Brain microvascular endothelial cell (primary cell): ENCODE measurements around the gene AASDH.
A peak's percentile ranks its signal among the peaks of the same experiment; 100 is the strongest.

Source experiments
- DNase-seq: peaks from one replicate; pipeline ENCODE4 v3.0.0-alpha.2; 2020
- H3K27ac ChIP-seq: fragments of 250-450 bp; sonication (Bioruptor Pico); 2 replicates; pipeline ENCODE4 v1.5.1; 2020; ENCODE audit warnings: mild to moderate bottlenecking, moderate library complexity
- H3K27me3 ChIP-seq: fragments of 250-450 bp; sonication (Bioruptor Pico); replicated peaks from 2 replicates; pipeline ENCODE4 v1.5.1; 2020; ENCODE audit warnings: mild to moderate bottlenecking
- H3K36me3 ChIP-seq: fragments of 250-450 bp; sonication (Bioruptor Pico); replicated peaks from 2 replicates; pipeline ENCODE4 v1.5.1; 2020; ENCODE audit warnings: mild to moderate bottlenecking
- H3K4me3 ChIP-seq: 2 replicates; pipeline ENCODE4 v1.5.1; 2011; ENCODE audit warnings: low read depth, mild to moderate bottlenecking, control low read depth, low read length, moderate library complexity
- in situ Hi-C: cut with HindIII; loops from 2 replicates; pipeline ENCODE4 v1.10.0; 2017; ENCODE audit warnings: low sequenced_read_pairs, low pct_ligation_motif_present
- TF ChIP-seq, protein P1 (sequence below): IDR thresholded peaks from 2 replicates; pipeline ENCODE4 v1.5.1; 2011; ENCODE audit warnings: low read depth, mild to moderate bottlenecking, moderate library complexity, low read length, control low read depth, inconsistent platforms; ENCODE audit errors: missing control alignments

AASDH gene

DNA sequence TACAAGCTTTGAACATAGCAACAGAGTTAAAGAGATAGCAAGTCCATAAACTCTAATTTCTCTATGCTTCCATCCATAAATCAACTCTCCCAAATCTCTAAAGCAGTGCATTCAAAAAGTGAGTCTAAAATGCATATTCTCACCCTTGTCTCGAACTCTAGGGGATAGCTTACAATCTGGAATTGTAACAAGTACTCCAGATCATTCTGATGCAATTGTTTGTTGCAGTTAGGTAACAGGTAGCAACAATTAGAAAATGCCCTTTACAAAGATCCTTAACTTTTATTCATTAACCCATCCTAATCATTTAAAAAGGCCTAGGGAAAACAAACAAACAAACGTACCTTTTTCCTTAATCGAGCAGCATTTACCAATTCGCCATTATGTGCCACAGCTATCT, 18.9 kb upstream of the AASDH start:
- Histone ChIP-seq H3K27ac (no peak overlapping the region), H3K4me3 (no peak overlapping the region), H3K36me3 (no peaks in the 10 kb centered on the region), H3K27me3 (no peaks in the 10 kb centered on the region)
- no peak for DNase-seq
- TF ChIP-seq, protein P1, sequence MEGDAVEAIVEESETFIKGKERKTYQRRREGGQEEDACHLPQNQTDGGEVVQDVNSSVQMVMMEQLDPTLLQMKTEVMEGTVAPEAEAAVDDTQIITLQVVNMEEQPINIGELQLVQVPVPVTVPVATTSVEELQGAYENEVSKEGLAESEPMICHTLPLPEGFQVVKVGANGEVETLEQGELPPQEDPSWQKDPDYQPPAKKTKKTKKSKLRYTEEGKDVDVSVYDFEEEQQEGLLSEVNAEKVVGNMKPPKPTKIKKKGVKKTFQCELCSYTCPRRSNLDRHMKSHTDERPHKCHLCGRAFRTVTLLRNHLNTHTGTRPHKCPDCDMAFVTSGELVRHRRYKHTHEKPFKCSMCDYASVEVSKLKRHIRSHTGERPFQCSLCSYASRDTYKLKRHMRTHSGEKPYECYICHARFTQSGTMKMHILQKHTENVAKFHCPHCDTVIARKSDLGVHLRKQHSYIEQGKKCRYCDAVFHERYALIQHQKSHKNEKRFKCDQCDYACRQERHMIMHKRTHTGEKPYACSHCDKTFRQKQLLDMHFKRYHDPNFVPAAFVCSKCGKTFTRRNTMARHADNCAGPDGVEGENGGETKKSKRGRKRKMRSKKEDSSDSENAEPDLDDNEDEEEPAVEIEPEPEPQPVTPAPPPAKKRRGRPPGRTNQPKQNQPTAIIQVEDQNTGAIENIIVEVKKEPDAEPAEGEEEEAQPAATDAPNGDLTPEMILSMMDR: no peak
- in situ Hi-C loops: no loop called here

DNA sequence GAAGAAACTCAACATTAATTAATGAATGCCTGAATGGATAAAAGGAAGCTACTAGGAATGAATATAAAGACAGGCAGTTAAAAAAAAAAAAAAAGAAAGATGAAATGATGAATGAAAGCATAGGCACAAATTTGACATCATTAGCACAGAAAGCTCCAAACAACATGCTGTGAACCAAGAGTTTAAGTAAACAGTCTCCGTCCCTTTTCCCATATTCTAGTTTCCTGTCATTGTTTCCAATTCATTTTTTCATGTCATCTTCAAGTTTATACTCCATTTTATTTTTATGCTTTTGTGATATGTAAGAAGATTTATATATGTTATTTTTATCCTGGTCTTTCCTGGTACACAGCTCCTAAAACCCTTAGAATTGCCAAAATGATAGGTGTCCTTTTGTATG, 17.7 kb upstream of the AASDH start:
- TF ChIP-seq, protein P1: no peak
- Histone ChIP-seq H3K36me3 (no peaks in the 10 kb centered on the region), H3K27me3 (no peaks in the 10 kb centered on the region), H3K27ac (no peak overlapping the region), H3K4me3 (no peak overlapping the region)
- DNase-seq: no peak
- in situ Hi-C loops: no loop called here

DNA sequence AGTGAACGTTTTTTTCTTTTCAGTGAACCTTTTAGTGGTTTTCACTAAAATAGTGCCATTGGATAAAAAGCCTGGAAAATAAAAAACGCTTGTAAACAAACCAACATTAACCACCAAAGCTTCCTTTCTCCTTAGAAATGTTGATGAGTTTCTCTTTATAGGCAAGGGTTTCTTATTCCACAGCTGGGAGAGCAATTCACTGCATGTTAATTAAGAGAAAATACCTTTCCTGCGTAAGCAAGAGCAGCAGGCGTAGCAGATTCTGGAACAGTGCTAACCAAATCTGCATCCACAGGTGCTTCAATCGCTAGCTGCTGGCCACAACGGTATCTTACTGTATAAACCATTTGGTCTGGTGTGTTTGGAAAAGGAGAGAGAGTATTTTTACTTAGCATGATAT, 13.3 kb upstream of the AASDH start:
- in situ Hi-C loops: no loop called here
- DNase-seq: no peak
- TF ChIP-seq, protein P1: no peak
- H3K4me3 ChIP-seq: no peak overlapping the region
- H3K27me3 ChIP-seq: no peaks in the 10 kb centered on the region
- H3K27ac ChIP-seq: no peak overlapping the region
- H3K36me3 ChIP-seq: peaks cover 2% of the 10 kb centered on the region

DNA sequence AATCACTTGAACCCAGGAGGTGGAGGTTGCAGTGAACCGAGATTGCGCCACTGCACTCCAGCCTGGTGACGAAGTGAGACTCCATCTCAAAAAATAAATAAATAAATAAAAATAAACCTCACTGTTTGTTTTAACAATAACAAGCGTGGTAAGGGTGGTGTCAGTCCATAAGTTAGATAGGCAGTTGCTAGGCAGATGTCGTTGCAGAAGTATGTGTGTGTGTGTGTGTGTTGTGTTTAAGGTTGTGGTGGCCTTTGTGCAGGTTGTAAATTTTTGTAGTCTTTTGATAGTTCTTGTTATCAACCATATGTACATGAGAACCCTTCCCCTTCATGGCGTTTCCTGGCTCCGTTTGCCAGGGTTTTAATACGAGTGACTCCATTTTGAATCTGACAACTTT, 4.0 kb upstream of the AASDH start:
- no peak overlapping the region for H3K27ac ChIP-seq
- in situ Hi-C loops: no loop called here
- no peak for DNase-seq
- peaks cover 2% of the 10 kb centered on the region for H3K36me3 ChIP-seq
- TF ChIP-seq, protein P1: no peak
- H3K4me3 ChIP-seq: no peak overlapping the region
- no peaks in the 10 kb centered on the region for H3K27me3 ChIP-seq

DNA sequence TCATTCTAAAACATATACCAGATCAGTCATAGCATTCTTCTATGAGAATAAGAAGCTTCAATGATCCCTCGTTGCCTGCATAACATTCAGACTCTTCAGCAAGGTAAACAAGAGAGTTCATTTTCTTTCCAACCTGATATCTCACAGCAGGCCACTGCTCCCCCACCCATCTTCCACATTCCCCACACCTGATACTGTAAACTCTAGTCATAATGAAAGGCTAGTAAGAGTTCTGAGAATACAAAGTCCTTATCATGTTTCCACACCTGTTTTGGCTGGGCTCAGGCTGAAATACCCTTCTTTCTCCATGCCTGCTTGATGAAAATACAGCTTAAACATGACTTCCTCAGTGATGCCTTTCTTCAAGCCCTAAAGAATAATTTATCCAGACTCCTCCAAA, 2.3 kb upstream of the AASDH start:
- H3K27me3 ChIP-seq: no peaks in the 10 kb centered on the region
- no peak overlapping the region for H3K4me3 ChIP-seq
- TF ChIP-seq, protein P1: no peak
- in situ Hi-C loops: no loop called here
- no peak for DNase-seq
- H3K36me3 ChIP-seq: no peaks in the 10 kb centered on the region
- no peak overlapping the region for H3K27ac ChIP-seq

DNA sequence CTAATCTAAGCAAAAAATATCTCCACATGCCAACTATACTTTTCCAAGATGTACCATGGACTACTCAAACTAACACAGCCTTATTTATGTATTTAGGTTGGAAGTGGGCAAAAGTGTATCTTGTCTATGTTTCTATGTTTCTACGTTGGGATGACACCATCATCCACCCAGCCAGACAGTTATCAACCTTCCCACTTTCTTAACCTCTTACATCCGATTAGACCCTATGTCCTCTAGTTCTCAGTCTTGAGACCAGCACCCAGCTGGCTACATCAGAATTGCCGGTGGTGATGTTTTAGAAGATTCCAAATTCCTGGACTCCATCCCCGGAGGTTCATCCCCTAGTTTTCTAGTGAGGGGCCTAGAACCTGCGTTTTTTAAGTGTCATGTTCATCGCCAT, 1.0 kb upstream of the AASDH start:
- no peaks in the 10 kb centered on the region for H3K27me3 ChIP-seq
- H3K4me3 ChIP-seq: peak overlapping the region; percentile 83
- no peaks in the 10 kb centered on the region for H3K36me3 ChIP-seq
- in situ Hi-C loops: no loop called here
- no peak for DNase-seq
- TF ChIP-seq, protein P1: no peak
- H3K27ac ChIP-seq: peak overlapping the region; percentile 93
